Fibroblast of skin of right quadriceps (primary cell): ENCODE data around the gene ASB15.
"Not testable (repeated sequence)": the region's sequence is repeated elsewhere in the genome, so short reads cannot be mapped to it uniquely, and the experiment has no call there.

ENCODE experiments used
- DNase-seq: peaks from one replicate; pipeline ENCODE4 v3.0.0-alpha.2; 2013

ASB15 gene

GRCh38 chr7:123599766-123600165 lies 1.9 kb upstream of the ASB15 start:
- no peak for DNase-seq

- no peak for DNase-seq
Measured at GRCh38 chr7:123600876-123601275, 745 bp upstream of the ASB15 start.

GRCh38 chr7:123602648-123603047 lies 1.0 kb downstream of the ASB15 start:
- DNase-seq = no peak

GRCh38 chr7:123604739-123605138 lies 3.1 kb downstream of the ASB15 start:
- DNase-seq = no peak

- DNase-seq = no peak
Measured at GRCh38 chr7:123607423-123607975, 5.9 kb downstream of the ASB15 start.

- DNase-seq = no peak
Measured at GRCh38 chr7:123608991-123609882, 7.6 kb downstream of the ASB15 start.

- DNase-seq = no peak
Measured at GRCh38 chr7:123609883-123610239, 8.2 kb downstream of the ASB15 start.

GRCh38 chr7:123612024-123612423 lies 10.4 kb downstream of the ASB15 start:
- no peak for DNase-seq

- DNase-seq = peak; percentile 22
Measured at GRCh38 chr7:123615344-123615743, 13.7 kb downstream of the ASB15 start.

- no peak for DNase-seq
Measured at GRCh38 chr7:123616223-123616622, 14.6 kb downstream of the ASB15 start.

- no peak for DNase-seq
Measured at GRCh38 chr7:123621707-123622106, 20.1 kb downstream of the ASB15 start.

- no peak for DNase-seq
Measured at GRCh38 chr7:123622660-123623386, 21.2 kb downstream of the ASB15 start.

GRCh38 chr7:123624527-123625183 lies 23.0 kb downstream of the ASB15 start:
- DNase-seq = peak; percentile 2

GRCh38 chr7:123625254-123625653 lies 23.6 kb downstream of the ASB15 start:
- DNase-seq = no peak

- no peak for DNase-seq
Measured at GRCh38 chr7:123627851-123628250, 26.2 kb downstream of the ASB15 start.

GRCh38 chr7:123628829-123629228 lies 27.2 kb downstream of the ASB15 start:
- no peak for DNase-seq

- no peak for DNase-seq
Measured at GRCh38 chr7:123629281-123629680, 27.7 kb downstream of the ASB15 start.

- no peak for DNase-seq
Measured at GRCh38 chr7:123632808-123633207, 31.2 kb downstream of the ASB15 start.

GRCh38 chr7:123633553-123633952 lies 31.9 kb downstream of the ASB15 start:
- peak; percentile 67 for DNase-seq

GRCh38 chr7:123634011-123634573 lies 32.5 kb downstream of the ASB15 start:
- DNase-seq = not testable (repeated sequence)

GRCh38 chr7:123635551-123636359 lies 34.1 kb downstream of the ASB15 start:
- DNase-seq = peak; percentile 17

GRCh38 chr7:123637203-123637602 lies 35.6 kb downstream of the ASB15 start:
- DNase-seq = no peak
